ENCODE results near the gene MYRIP.

DNA sequence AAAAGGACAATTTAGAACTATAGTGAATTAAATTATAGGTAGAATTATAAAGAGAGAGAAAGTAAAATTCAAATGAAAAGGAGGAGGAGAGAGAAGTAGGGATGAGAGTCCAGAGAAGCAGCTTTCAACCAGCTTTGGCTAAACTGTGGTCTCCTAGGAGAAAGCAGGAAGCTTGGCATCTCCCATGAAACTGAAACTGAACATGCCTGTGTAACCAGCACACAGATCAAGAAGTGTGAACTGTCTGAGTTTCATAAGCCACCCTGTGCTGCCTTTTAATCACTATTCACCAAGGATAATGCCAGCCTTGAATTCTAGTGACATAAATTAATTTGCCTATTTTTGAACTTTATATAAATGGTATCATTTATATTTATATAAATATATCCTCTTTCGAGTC lies 128.5 kb downstream of the MYRIP start:
- TF ChIP-seq CTCF (IDR thresholded peaks at IDR 0.05; ENCODE audit: low read depth, low read length, poor library complexity, severe bottlenecking) (no peak), EZH2phosphoT487 (IDR thresholded peaks at IDR 0.05; ENCODE audit: borderline replicate concordance, low read length) (no peak)

Data from DOHH2 (cell line).